Measurements from ENCODE around the gene MED16.

GRCh38 chr19:896999-897398, 4.0 kb upstream of the MED16 start:
- TF ChIP-seq, protein P1, sequence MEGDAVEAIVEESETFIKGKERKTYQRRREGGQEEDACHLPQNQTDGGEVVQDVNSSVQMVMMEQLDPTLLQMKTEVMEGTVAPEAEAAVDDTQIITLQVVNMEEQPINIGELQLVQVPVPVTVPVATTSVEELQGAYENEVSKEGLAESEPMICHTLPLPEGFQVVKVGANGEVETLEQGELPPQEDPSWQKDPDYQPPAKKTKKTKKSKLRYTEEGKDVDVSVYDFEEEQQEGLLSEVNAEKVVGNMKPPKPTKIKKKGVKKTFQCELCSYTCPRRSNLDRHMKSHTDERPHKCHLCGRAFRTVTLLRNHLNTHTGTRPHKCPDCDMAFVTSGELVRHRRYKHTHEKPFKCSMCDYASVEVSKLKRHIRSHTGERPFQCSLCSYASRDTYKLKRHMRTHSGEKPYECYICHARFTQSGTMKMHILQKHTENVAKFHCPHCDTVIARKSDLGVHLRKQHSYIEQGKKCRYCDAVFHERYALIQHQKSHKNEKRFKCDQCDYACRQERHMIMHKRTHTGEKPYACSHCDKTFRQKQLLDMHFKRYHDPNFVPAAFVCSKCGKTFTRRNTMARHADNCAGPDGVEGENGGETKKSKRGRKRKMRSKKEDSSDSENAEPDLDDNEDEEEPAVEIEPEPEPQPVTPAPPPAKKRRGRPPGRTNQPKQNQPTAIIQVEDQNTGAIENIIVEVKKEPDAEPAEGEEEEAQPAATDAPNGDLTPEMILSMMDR (IDR thresholded peaks at IDR 0.05) = no peak
- no peak for TF ChIP-seq POLR2A (IDR thresholded peaks at IDR 0.05; ENCODE audit: low read depth)
- no peak for TF ChIP-seq EP300 (IDR thresholded peaks at IDR 0.05)
- no peak for TF ChIP-seq POLR2AphosphoS5 (IDR thresholded peaks at IDR 0.05)
